Measurements from ENCODE around the gene LRRC8D.

Gene LRRC8D

GRCh38 chr1:89942825-89943658, 122.2 kb downstream of the LRRC8D start:
- no peak for DNase-seq

DNA sequence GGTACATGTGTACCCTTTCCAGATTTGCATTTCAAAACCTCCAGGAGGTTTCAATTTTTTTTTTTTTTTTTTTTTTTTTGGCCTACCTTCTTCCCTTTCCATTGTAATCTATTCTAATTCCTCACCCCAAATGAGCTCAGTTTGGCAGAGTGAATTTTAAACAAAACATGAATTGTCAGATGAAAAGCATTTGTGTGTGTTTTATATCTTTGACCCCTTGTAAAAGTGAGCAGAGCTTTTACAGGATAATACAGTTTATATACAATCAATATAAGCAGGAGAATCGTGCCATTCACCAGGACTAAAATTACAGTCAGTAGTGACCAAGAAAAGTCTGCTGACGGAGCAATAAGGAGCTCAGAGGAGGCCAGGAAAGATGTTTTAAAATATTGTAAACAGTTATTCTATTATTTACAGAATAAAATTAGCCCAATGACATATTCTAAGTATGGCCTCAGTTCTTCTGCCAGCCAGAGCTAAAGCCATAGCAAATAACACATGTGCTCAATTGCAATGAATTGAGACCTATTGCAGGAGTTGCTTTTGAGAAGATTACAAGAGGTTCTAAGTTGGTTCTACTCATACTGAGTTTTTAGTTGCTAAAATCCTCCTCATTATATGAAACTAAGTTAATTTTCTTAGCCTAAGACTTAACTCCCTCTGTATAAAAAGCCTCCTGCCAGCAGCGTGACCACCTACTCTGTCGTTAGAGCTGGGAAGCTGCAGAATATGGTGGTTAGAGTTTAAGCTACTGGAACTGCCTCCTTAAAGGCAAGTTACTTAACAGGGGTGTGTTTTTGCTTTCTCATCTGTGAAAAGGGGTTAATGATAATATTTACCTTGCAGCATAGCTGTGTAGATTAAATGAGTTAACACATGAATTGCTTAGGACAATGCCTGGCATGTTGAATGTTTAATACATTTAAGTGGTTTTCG, 123.3 kb downstream of the LRRC8D start:
- no peak for DNase-seq

DNA sequence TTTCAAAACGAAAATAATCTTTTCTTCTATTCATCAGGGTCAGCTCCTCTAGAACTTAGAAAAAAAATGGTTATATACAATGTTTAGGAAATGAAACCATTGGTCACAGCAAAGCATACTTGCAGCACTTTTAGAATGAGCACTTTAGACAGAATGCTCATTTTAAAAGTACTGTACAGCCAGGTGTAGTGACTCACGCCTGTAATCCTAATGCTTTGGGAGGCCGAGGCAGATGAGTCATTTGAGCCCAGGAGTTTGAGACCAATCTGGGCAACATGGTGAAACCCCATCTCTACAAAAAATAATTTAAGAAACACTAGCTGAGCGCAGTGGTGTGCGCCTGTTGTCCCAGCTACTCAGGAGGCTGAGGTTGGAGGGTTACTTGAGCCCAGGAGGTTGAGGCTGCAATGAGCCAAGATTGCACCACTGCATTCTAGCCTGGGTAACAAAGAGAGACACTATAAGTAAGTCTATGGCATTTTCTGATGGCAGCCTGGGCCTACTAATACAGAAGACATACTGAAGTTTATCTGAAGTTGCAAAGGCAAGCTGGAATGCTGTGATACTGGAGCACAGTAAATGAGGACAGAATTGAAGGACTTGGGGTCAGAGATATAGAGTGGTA, 125.1 kb downstream of the LRRC8D start:
- no peak for DNase-seq

GRCh38 chr1:89946532-89946931, 125.7 kb downstream of the LRRC8D start:
- DNase-seq, result no peak

DNA sequence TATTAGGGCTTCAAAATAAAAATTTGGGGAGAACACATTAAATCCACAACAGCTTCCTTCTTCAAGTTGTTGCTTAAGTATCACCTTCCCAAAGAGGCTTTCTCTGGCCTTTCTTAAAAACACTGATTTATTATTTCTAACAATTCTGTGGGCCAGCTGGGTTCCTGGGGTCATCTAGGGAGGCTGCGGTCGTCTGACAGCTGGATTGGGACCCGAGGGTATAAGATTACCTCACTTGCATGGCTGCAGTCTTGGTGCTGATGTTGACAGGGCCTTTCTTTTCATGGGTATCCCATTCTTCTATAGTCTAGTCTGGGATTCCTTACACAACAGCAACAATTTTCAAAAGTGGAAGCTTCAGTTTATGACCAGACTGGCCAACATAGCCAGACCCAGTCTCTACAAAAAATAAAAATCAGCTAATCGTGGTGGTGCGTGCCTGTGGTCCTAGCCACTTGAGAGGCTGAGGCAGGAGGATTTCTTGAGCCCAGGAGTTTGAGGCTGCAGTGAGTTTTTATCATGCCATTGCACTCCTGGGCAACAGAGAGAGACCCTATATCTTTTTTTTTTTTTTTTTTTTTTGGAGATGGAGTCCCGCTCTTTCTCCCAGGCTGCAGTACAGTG, 128.0 kb downstream of the LRRC8D start:
- no peak for DNase-seq

- no peak for DNase-seq
These were observed 129.3 kb downstream of the LRRC8D start for GRCh38 chr1:89949991-89950624.

DNA sequence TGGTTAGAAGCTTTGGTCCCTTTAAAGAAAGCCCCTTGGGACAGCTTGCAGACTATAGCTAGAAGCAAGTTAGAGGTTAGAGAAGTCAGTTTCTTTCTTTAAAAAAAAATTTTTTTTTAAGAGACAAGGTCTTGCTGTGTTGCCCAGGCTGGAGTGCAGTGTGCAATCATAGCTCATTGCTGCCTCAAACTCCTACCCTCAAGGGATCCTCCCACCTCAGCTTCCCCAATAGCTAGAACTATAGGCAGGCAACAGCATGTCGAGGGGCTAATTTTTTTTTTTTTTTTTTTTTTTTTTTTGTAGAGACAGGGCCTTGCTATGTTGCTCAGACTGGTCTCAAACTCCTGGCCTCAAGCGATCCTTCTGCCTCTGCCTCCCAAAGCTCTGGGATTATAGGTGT, 129.9 kb downstream of the LRRC8D start:
- DNase-seq, result no peak

GRCh38 chr1:89951766-89952604, 131.2 kb downstream of the LRRC8D start:
- DNase-seq, result no peak

GRCh38 chr1:89952605-89953130, 131.8 kb downstream of the LRRC8D start:
- DNase-seq, result no peak

- DNase-seq, result peak; percentile 33
These were observed 132.3 kb downstream of the LRRC8D start for GRCh38 chr1:89953131-89953626.

DNA sequence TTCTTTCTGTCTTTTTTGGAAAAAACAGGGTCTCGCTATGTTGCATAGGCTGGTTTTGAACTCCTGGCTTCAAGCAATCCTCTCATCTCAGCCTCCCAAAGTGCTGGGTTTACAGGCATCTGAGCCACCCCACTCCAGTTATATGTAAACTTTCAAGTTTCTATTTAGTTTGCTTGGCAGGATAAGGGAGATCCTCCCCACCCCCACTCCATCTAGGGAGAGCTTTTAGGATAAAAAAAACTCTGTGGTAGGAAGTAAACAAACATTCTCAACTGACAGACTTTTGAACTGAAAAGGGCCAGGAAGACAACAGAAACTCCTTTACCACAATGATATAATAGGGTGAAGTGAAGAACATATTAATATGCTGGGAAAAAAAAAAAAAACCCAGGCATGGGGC, 133.1 kb downstream of the LRRC8D start:
- no peak for DNase-seq

DNA sequence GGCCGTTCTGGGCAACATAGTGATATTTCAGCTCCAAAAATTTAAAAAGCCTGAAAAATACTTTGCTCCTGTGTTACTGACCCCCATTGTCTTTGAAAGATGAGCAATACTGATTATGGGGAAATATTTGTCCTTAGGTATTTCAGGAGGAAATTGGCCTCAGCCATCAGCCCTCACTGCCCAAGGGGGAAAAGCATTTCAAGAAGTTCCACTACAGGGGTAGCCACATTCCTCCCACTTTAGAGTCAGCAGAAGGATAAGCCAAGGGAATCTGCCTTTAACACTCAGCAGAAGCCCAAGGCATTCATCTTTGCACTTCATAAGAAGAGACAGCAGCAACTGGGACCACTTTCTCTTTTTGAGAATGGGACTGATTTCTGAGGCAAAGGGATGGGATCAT, 133.6 kb downstream of the LRRC8D start:
- DNase-seq, result no peak

- DNase-seq, result no peak
These were observed 134.7 kb downstream of the LRRC8D start for GRCh38 chr1:89955311-89956205.

GRCh38 chr1:89957107-89957506, 136.3 kb downstream of the LRRC8D start:
- no peak for DNase-seq

- no peak for DNase-seq
These were observed 138.2 kb downstream of the LRRC8D start for GRCh38 chr1:89958851-89959654.

DNA sequence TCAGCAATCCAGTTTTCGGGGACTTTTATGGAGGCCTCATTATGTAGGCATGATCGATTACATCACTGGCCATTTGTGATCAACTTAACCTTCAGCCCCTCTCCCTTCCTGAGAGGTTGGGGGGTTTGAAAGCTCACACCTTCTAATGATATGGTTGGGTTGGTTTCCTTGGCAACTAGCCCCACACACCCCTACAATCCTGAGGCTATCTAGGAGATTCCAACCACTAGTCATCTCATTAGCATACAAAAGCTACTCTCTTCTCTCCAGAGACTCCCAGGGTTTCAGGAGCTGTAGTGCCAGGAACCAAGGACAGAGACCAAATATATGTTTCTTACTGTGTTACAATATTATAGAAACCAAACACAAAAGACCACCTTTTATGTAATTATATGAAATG, 138.9 kb downstream of the LRRC8D start:
- no peak for DNase-seq

GRCh38 chr1:89962024-89962741, 141.4 kb downstream of the LRRC8D start:
- no peak for DNase-seq

- DNase-seq, result no peak
These were observed 141.9 kb downstream of the LRRC8D start for GRCh38 chr1:89962742-89963075.

All from activated CD4-positive, CD25-positive, alpha-beta regulatory T cell treated with anti-CD3 and anti-CD28 coated beads, Interleukin-2, amount 50 U/mL, for 72 hours (primary cell).